OCI-LY1 (cell line): ENCODE measurements around the gene PIWIL4.

Experiments
- CTCF ChIP-seq: fragments of 200-600 bp; sonication (generic), shearing (Covaris generic); IDR thresholded peaks from 2 replicates; pipeline ENCODE4 v1.5.1; 2017; ENCODE audit warnings: mild to moderate bottlenecking, antibody characterized with exemption, low read length, moderate library complexity, mixed read lengths
- EZH2 ChIP-seq: fragments of 200-600 bp; sonication (generic), shearing (Covaris generic); IDR thresholded peaks from 2 replicates; pipeline ENCODE4 v1.8.0; 2017; ENCODE audit warnings: borderline replicate concordance, mixed run types, mild to moderate bottlenecking, antibody characterized with exemption, low read length, moderate library complexity, mixed read lengths

DNA sequence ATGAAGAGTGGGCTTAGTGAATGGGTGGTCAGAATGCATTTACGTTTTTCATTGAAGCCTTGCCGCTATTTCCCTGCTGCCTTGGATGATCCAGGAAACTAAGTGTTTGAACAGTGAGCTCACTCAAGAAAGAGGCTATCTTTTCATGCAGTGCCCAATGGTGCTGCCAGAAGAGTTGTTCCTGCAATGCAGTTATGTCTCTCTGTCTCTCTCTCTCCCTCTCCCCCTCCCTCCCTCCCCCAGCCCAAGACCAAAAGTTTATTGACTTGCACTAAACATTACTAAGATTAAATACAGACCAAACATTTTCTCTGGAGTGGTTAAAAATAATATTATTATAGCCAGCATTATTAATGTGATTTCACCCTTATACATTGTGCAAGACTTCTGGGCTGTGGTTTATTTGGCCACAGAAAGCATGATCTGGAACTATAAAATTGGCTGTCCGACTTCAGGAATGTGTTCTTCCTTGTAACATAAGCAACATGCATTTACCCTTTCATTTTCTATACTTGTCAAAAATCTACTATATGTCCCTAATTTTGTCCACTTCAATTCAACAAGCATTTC is 30.1 kb upstream of the PIWIL4 start:
- TF ChIP-seq CTCF (no peak), EZH2 (no peak)
